Islet precursor cell (in vitro differentiated cells): ENCODE measurements around the gene DARS2.
"Not testable (repeated sequence)": the region's sequence is repeated elsewhere in the genome, so short reads cannot be mapped to it uniquely, and the experiment has no call there.

Experiments
- DNase-seq: peaks from one replicate; pipeline ENCODE4 v3.0.0-alpha.2; 2018

The DARS2 gene

GRCh38 chr1:173824315-173825081, at the start of gene DARS2, which contains the start of gene CENPL:
TSS of gene DARS2 (plus strand) at chr1:173824673. CDS start at chr1:173825230, 557 bp downstream.
TSS of gene CENPL (minus strand) at chr1:173824883. CDS start at chr1:173811299, 13,584 bp downstream.
- peak; percentile 98 for DNase-seq

- DNase-seq = no peak
Measured at GRCh38 chr1:173775578-173776226, 48.8 kb upstream of the DARS2 start.

- DNase-seq = no peak
Measured at GRCh38 chr1:173779936-173780335, 44.5 kb upstream of the DARS2 start.

- no peak for DNase-seq
Measured at GRCh38 chr1:173784997-173785396, 39.5 kb upstream of the DARS2 start.

DNA sequence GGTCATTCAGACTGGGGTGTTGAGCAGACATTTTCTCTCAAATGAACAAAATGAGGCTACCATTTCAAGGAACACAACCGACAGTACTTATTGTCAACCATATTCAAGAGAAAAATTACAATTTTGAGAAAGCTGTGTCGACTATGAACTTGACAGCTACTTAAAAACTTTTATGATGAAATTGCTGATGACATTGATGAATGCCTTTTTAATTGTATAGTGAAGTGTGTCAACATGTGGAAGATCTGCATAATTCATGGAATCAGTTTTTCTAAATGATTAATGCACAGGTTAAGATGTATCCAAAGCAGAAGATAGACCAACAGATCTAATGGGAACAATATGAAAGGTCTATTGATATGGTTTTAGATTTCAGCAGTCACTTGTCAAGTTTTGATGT, 34.6 kb upstream of the DARS2 start:
- DNase-seq = no peak

DNA sequence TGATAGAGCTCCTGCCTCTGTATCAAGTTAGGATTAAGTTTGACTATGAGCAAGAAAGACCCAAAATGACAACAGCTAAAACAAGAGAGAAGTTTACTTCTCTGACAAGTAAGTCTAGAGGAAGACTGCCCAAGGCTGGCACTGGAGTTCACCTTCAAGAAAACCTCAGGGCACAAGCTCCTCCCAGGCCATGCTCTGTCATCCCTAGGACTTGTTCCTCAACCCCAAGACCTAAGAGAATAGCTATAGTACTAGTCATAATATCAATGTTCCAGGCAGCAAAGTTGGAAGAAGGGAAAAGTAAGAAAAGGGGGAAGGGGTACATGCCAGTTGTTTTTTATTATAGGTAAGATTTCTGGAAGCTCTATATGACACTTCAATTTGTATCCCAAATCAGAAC, 26.4 kb upstream of the DARS2 start:
- no peak for DNase-seq

- not testable (repeated sequence) for DNase-seq
Measured at GRCh38 chr1:173799995-173800394, 24.5 kb upstream of the DARS2 start.

GRCh38 chr1:173802961-173803360, 21.5 kb upstream of the DARS2 start:
- DNase-seq = no peak

- DNase-seq = not testable (repeated sequence)
Measured at GRCh38 chr1:173813654-173814053, 10.8 kb upstream of the DARS2 start.

DNA sequence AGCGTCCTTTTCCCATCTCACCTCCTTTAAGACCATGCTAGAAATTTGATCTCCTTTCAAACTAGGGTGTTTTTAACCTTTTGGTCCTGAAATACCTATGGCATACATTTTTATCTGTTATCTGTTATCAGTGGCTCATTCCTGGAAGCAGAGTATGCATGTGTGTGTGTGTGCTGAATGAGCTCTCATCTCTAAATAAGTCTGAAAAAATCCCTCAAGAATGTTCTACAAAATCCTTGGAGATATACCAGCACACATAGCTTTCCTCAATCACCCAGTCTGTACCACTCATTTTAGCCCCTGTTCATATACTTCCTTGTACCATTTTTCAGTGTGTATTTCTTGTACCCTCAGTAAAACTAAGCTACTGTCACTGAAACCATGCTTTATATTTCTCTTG, 6.0 kb upstream of the DARS2 start:
- no peak for DNase-seq

DNA sequence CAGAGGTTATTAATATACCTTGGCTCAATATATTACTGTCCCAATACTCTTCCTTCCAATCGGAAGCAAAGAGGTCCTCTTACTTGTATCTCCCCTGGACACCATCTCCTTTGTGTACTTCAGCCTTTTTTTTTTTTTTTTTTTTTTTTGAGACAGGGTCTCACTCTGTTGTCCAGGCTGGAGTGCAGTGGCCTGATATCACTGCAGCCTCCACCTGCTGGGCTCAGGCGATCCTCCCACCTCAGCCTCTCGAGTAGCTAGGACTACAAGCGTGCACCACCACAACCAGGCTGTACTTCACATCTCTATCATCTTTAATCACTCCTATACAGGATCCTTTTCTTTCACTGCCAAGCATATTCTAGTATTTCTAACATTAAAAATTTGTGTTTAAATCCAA, 2.8 kb upstream of the DARS2 start:
- no peak for DNase-seq

DNA sequence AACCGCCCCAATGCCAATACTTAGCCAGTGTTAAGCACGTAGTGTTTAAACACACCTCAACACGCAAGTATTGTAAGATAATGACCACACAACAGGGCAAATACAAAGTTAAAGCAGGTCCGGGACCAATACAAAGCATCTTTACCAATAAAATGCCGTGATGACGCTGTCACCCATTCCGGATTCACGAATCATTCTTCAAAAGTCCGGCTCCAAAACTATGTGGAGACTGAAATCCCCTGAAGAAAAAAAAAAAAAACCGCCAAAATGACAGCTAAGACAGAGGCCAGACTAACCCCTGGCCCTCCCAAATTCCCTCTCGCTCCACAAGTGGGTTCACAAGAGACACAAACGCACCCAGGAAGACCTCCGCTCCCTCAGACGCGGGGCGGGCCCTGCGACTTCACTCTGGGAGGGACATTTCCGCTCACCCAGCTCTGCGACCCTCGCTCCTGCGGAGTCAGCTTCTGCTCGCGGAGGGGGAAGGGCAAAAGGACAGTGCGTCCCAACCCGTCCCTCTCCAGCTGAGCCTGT, 625 bp upstream of the DARS2 start:
- DNase-seq = no peak

- no peak for DNase-seq
Measured at GRCh38 chr1:173827611-173828010, 3.1 kb downstream of the DARS2 start.

DNA sequence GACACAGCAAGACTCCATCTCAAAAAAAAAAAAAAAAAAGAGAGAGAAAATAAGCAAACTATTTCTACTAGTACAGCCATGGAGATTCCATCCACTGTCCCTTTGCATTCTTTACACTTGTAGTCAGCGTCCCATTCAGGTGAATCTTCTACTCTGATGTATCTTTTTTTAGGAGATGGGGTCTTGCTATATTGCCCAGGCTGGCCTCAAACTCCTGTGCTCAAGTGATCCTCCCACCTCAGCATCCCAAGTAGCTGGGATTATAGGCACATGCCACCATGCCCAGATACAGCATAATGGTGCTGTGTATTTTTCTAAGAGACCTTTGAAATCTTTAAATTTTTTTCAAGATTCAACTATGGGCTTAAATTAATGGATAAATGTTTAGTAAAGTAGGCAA, 8.3 kb downstream of the DARS2 start:
- DNase-seq = no peak

DNA sequence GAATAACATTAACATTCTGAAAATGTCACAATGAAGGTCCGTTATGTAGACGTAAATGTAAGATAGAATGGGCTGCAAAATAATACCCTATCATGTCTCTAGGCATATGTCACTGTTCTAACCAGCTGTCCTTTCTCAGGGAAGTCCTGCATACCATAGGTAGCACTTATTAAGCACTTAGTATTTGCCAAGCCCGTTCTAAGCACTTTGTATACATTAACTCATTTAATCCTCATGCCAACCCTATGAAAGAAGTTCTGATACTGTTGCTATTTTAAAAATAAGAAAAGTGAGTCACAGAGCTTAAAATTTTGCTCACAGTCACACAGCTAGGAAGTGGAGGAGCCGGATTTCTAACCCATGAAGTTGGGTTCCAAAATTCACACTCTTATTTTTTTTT, 27.6 kb downstream of the DARS2 start:
- DNase-seq = no peak

GRCh38 chr1:173853074-173853473, 28.6 kb downstream of the DARS2 start:
- DNase-seq = peak; percentile 91

DNA sequence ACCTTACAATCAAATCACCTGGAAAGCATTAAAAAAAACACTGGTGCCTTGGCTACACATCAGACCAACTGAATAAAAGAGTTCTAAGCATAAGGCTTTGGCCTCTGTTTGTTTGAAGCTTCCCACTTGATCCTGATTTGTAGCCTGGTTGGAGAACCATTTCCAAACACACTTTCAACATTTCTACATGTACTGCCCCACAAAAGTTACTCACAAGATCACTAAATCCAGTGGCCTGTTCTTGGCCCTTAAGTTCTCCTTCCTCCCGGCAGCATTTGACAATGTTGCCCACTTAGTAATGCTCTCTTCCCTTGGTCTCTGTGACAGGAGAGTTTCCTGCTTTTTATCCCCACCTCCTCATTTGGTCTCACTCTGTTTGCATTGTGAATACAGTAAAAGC, 31.5 kb downstream of the DARS2 start:
- no peak for DNase-seq

DNA sequence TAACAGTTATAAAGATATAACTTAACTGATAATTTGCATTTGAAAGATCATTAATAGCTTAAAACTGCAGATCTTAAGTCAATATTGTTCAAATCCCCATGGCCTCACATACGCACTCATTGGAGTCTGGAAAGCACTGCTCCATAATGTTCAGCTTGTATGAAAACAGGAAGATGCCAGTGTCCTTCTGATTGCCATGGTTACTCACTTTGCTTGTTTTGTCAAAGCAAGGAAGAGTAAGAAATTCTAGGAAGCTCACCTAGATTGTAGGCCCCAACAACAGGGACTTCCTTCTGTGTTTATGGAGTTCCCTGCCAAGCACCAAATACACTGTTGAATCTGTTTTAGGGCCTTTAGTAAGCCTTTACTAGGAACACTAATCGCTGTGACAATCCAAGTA, 32.4 kb downstream of the DARS2 start:
- DNase-seq = no peak

DNA sequence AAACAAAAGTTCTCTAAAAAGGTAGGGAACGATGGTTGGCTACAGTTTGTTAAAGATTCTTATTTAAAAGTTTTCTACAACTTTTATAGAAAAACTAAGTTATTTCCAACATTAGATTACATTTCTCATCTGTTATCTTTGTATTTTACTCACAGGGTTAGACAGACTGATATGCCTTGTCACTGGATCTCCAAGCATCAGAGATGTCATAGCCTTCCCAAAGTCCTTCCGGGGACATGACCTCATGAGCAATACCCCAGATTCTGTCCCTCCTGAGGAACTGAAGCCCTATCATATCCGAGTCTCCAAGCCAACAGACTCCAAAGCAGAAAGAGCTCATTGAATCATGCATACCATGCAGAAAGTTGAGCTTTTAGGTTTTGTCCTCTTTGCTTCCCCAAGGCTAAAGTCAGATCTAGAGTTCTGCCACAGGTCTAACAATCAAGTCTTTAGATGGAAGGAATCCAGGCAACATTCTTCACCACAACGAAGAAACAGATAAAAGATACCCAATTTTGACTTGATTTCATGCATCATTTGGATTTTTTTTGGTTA, 33.0 kb downstream of the DARS2 start:
- no peak for DNase-seq

DNA sequence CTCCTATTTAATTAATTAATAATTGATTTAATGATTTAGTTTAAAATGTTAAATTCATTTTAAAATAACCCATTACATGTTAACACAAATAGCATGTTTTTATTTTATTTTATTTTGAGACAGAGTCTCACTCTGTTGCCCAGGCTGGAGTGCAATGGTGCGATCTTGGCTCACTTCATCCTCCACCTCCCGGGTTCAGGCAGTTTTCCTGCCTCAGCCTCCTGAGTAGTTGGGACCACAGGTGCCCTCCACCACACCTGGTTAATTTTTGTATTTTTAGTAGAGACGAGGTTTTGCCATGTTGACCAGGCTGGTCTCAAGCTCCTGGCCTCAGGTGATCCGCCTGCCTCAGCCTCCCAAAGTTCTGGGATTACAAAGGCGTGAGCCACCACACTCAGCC, 35.1 kb downstream of the DARS2 start:
- DNase-seq = not testable (repeated sequence)

DNA sequence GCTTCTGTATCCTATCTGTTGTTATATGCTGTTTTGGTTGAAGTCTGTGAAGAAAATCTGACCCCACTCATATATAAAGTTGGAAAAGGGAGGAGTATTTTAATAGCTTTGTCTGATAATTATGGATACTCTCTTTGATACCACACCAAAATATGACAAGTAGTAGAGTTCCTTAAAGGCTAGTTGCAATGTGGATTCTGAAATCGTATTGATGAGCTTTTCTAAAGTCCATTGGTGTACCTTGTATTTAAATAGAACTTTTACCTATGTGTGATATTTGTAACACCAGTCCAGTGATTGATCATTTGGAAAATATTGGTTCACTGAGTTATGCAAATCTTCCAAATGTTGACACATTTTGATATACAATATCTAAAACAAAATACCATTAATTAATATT, 35.6 kb downstream of the DARS2 start:
- no peak for DNase-seq

- DNase-seq = peak; percentile 64
Measured at GRCh38 chr1:173861731-173862145, 37.3 kb downstream of the DARS2 start.

DNA sequence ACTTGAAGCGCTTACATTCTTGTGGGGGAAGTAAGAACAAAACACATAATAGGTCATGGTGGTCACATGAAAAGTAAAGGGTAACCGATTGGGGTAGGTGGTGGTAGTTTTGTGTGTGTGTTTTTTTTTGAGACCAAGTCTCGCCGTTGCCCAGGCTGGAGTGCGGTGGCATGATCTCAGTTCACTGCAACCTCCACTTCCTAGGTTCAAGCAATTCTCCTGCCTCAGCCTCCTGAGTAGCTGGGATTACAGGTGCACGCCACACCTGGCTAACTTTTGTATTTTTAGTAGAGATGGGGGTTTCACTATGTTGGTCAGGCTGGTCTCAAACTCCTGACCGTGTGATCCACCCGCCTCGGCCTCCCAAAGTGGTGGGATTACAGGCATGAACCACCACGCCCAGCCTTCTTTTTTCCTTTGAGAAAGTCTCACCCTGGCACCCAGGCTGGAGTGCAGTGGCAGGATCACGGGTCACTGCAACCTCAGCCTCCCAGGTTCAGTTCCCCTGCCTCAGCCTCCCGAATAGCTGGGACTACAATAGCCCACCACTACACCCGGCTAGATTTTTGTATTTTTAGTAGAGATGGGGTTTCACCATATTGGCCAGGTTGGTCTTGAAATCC, 37.8 kb downstream of the DARS2 start:
- peak; percentile 64 for DNase-seq
